GM12875 (cell line): ENCODE measurements around the gene ELL.
"Not testable (repeated sequence)": the region's sequence is repeated elsewhere in the genome, so short reads cannot be mapped to it uniquely, and the experiment has no call there.

Experiments
- H3K4me3 ChIP-seq: one replicate; pipeline ENCODE4 v1.5.1; 2011; ENCODE audit warnings: low read depth, low read length, control low read depth
- CTCF ChIP-seq: IDR thresholded peaks from 2 replicates; pipeline ENCODE4 v1.5.1; 2011; ENCODE audit warnings: low read depth, mild to moderate bottlenecking, control low read depth, inconsistent platforms, low read length, moderate library complexity, borderline replicate concordance; ENCODE audit not compliant: insufficient read depth

The ELL gene

DNA sequence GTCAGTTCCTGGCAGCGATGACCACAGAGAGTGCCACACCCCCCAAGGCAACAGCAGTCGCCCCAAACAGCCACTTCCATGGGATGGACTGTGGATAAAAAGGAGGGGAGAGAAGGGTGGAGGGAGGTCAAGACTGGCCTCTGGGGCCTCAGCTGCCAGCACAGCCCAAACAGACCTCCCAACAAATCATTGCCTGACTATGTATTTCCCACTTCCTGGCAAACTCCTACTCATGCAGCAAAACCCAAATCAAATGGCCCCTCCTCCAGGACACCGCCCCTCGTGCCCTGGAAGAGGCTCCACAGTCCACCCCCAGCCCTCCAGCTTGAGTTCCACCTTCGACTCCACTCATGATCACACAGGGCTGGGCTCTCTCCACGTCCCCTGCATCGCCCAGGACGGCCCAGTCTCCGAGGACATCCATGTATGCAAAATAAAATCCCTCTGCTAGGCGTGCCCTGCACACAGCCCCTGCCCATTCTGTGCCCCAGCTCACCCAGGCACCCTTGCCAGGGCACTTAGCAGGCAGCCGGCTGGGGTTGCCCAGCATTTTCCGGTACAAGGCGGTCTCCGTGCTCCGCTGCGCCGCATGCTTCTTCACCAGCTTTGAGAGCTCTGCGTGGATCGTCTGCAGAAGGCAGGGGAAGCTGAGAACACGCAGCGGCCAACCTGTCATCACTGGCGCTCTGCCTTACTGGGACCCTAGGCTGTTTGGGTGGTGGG is 10.5 kb upstream of the ELL start:
- H3K4me3 ChIP-seq = no peak overlapping the region
- no peak for TF ChIP-seq CTCF

DNA sequence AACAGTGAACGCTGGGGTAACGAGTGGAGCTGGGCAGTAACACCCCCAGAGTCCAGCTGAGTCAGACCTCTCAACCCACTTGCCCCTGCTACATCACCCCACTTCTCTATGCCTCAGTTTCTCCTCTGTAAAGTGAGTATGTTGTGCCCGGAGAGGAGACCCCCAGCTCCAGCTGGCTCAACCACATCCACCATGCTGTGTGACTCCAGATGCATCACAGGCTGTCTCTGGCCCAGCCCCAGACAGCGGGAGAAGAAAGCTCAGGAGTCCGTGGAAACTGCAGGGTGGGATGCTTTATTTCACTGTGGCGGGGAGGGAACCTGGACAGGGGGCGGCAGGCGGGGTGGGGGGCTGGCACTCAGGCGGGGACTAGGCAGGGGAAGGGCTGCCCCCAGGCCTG is 9.6 kb upstream of the ELL start:
- no peak overlapping the region for H3K4me3 ChIP-seq
- TF ChIP-seq CTCF = no peak

DNA sequence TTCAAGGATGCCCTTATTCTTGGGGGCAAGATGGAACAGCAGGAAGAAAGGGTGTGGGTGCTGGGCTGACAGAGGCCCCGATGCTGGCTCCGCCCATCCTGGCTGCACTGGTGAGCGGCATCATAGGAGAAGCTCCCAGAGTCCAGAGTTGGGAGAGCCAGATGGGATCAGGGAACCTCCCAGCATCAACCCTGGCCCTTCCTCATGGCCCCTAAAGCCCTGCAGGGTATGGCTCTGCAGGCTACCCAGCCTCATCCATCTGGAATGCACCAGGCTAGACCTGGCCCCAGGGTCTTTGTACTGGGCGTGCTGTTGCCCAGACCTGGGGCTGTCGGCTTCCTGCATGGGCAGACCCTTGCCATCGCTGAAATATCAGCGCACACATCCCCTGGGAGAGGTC is 7.9 kb upstream of the ELL start:
- TF ChIP-seq CTCF = no peak
- H3K4me3 ChIP-seq = no peak overlapping the region

DNA sequence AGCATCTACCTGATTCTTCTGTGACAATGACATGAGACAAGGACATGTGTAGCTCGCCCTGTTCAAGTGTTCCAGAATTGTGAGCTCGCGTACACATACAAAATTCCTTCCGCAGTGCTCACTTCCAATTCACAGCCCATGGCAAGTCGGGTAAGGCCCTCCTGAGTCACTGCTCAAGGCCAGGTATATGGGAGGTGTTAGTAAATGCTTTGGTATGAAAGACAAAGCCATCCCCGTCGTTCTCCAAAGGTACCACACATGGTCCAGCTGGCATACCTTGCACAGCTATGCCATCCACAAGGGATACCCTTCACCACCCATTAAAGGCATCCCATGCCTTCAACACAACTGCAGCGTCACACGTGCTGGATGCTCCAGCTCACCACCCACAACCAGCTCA is 4.4 kb upstream of the ELL start:
- TF ChIP-seq CTCF = no peak
- H3K4me3 ChIP-seq = no peak overlapping the region

DNA sequence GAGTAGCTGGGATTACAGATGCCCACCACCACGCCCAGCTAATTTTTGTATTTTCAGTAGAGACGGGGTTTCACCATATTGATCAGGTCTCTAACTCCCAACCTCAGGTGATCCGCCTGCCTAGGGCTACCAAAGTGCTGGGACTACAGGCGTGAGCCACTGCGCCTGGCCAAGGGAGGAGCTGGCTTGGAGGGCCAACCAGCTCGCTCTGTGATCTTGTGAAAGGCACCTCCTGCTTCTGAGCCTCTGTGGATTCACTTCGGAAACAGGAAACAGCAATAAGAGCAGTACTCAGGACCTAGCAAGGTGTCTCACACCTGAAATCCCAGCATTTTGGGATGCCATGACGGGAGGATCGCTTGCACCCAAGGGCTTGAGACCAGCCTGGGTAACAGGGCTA is 2.0 kb upstream of the ELL start:
- no peak overlapping the region for H3K4me3 ChIP-seq
- TF ChIP-seq CTCF = no peak

- not testable (repeated sequence) for H3K4me3 ChIP-seq
These were observed 1.1 kb upstream of the ELL start for GRCh38 chr19:18522862-18523440.

DNA sequence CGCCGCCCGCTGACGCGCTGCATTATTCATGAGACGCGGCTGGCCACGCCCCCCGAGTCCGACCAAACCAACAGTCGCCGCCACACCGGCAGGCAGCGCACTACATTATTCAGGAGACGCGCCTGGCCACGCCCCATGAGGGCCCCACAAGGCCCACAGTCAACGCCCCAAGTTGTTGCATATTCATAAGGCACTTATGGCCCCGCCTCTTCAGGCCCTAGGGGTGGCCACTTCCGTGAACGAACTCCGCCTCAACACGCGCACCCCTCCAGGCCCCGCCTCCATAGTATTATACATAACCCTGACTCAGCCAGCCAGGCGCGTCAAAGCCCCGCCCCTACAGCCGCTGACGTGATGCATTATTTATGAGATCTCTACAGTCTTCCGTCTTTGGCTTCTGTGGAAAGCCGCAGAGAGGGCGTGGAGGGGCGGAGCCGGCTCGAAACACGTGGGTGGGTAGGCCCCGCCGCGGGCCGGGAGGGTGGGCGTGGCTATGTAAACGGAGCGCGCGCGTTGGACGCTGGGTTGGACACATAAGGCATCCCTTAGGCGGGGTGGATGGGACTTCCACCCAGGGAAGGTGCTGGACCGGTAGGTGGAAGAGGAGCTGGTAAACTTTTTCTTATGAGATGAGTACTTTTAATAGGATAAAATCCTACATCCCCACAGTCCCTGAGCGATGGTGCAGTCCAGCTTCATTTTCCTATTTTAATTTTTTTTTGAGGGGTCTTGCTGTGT is 423 bp upstream of the ELL start:
- TF ChIP-seq CTCF = no peak

More for the DNA sequence above, 423 bp upstream of the ELL start:
- H3K4me3 ChIP-seq = peak overlapping the region; percentile 100
